Vagina (tissue), 2 donors: ENCODE data around the gene PAN2. TPM values are rescaled to one million over a fixed set of nuclear protein-coding genes. Genes with fewer than 3 reads are reported as not detected.
"Not testable (repeated sequence)": the region's sequence is repeated elsewhere in the genome, so short reads cannot be mapped to it uniquely, and the experiment has no call there.

Source experiments
- DNase-seq, 2 donors: peaks; one replicate each; pipeline ENCODE4 v3.0.0-alpha.2; 2017; ENCODE audit errors: extremely low spot score in 2 of 2
- H3K27ac ChIP-seq: fragments of 200-600 bp; sonication (generic); one replicate; pipeline ENCODE4 v1.5.1; 2019
- H3K27me3 ChIP-seq: fragments of 200-600 bp; sonication (generic); one replicate; pipeline ENCODE4 v1.5.1; 2019
- H3K36me3 ChIP-seq, 2 donors: fragments of 200-600 bp; sonication (generic); one replicate each; pipeline ENCODE4 v1.5.1; 2017 to 2019
- H3K4me1 ChIP-seq: fragments of 200-600 bp; sonication (generic); one replicate; pipeline ENCODE4 v1.5.1; 2019
- H3K4me3 ChIP-seq, 2 donors: fragments of 200-600 bp; sonication (generic); 1 replicate in 1 of 2; 2 replicates in 1 of 2; pipeline ENCODE4 v1.5.1; 2016 to 2019
- H3K9me3 ChIP-seq: fragments of 200-600 bp; sonication (generic); one replicate; pipeline ENCODE4 v1.5.1; 2019
- POLR2A ChIP-seq, 2 donors: fragments of 450-650 bp; IDR thresholded peaks; one replicate each; pipeline ENCODE4 v1.6.1; 2017; ENCODE audit warnings: antibody characterized with exemption in 2 of 2, mild to moderate bottlenecking in 2 of 2, moderate library complexity in 2 of 2
- POLR2AphosphoS5 ChIP-seq, 2 donors: sonication (generic); formaldehyde crosslinking; IDR thresholded peaks; one replicate each; pipeline ENCODE4 v1.9.0; 2017; ENCODE audit warnings: antibody characterized with exemption in 2 of 2, mild to moderate bottlenecking in 2 of 2, low read depth in 1 of 2; ENCODE audit not compliant: insufficient read depth in 1 of 2
- intact Hi-C: fragments of 100-400 bp; cut with DNase I; formaldehyde crosslinking; loops from one replicate; pipeline ENCODE4 v1.15.1; 2023
- total RNA-seq: library from RNA; depleted of rRNA; stranded (reverse); fragments of >200 nt; gene quantifications from one replicate; pipeline ENCODE4 v1.2.3, GENCODE V29; 2016
- TF ChIP-seq, protein P1 (sequence below), 3 experiments: fragments of 450-650 bp in 2 of 3; fragments of 200-600 bp in 1 of 3; sonication (generic) in 1 of 3; IDR thresholded peaks; one replicate each; pipeline ENCODE4 v1.5.1; 2017 to 2019; ENCODE audit warnings: antibody characterized with exemption in 3 of 3, mild to moderate bottlenecking in 2 of 3, moderate library complexity in 2 of 3

Gene PAN2
- total RNA-seq, 1 donor from 2014 or later: 37.6 TPM

DNA sequence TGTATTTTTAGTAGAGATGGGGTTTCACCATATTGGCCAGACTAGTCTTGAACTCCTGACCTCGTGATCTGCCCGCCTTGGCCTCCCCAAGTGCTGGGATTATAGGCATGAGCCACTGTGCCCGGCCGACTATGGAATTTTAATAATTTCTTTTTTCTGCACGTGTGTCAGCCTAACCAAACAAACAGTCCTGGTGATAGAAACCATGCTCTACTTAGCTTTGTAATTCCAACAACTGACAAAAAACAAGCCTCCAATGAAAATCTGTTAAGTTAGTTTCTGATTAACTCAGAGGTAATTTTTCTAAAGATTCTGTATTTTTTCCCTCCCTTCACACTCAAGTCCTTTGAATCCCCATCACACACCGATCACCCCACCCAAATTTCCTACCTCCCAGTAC lies 51.8 kb downstream of the PAN2 start:
- Histone ChIP-seq H3K9me3 (no peaks in the 10 kb centered on the region), H3K36me3 (peaks cover 0 to 76% of the 10 kb centered on the region in 2 donors), H3K4me1 (peaks cover 8% of the 10 kb centered on the region), H3K27ac (no peak overlapping the region), H3K27me3 (no peaks in the 10 kb centered on the region), H3K4me3 (no peak overlapping the region)
- no peak for DNase-seq
- intact Hi-C loops: no loop called here
- TF ChIP-seq, protein P1, sequence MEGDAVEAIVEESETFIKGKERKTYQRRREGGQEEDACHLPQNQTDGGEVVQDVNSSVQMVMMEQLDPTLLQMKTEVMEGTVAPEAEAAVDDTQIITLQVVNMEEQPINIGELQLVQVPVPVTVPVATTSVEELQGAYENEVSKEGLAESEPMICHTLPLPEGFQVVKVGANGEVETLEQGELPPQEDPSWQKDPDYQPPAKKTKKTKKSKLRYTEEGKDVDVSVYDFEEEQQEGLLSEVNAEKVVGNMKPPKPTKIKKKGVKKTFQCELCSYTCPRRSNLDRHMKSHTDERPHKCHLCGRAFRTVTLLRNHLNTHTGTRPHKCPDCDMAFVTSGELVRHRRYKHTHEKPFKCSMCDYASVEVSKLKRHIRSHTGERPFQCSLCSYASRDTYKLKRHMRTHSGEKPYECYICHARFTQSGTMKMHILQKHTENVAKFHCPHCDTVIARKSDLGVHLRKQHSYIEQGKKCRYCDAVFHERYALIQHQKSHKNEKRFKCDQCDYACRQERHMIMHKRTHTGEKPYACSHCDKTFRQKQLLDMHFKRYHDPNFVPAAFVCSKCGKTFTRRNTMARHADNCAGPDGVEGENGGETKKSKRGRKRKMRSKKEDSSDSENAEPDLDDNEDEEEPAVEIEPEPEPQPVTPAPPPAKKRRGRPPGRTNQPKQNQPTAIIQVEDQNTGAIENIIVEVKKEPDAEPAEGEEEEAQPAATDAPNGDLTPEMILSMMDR (IDR thresholded peaks at IDR 0.05): no peak
- TF ChIP-seq POLR2A (IDR thresholded peaks at IDR 0.05) (no peak), POLR2AphosphoS5 (IDR thresholded peaks at IDR 0.05; ENCODE audit: insufficient read depth in 1 of 2, low read depth in 1 of 2) (no peak)

DNA sequence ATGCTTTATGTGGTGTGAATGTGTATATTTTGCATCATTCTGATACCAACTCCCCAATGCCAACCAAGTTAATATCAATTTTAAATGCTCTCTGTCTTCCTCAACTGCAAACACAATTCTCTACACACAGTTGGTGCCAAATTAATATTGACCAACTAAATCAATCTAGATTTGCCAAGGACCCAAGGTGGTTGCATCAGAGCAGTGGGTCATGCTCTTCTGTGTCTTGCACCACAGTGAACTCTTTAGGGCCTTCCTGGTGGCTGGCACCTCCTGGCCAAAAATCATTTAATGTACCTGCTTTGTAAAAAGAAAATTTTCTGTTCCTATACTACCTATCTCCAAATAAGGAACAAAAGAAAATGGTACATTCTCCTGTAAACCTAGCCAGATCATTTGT lies 53.0 kb downstream of the PAN2 start:
- intact Hi-C loops: no loop called here
- H3K36me3 ChIP-seq: peaks cover 0 to 88% of the 10 kb centered on the region in 2 donors

DNA sequence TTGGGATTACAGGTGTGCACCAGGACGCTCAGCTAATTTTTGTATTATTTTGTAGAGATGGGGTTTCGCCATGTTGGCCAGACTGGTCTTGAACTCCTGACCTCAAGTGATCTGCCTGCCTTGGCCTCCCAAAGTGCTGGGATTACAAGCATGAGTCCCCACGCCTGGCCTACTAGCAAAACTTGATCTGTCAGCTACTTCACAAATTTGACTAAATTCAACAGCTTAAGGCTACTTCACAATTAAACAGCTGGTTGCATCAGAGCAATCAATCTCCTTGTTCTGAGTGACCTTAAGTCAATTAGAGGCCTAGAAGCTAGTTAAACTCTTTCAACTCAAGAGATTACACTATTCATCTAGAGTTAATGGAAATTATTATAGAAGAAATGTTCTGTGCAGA lies 54.9 kb downstream of the PAN2 start:
- Histone ChIP-seq H3K4me1 (no peaks in the 10 kb centered on the region), H3K27me3 (no peaks in the 10 kb centered on the region), H3K27ac (no peak overlapping the region), H3K36me3 (peaks cover 0 to 96% of the 10 kb centered on the region in 2 donors), H3K9me3 (no peaks in the 10 kb centered on the region), H3K4me3 (no peak overlapping the region)
- intact Hi-C loops: no loop called here
- no peak for DNase-seq
- TF ChIP-seq, protein P1 (IDR thresholded peaks at IDR 0.05): no peak
- no peak for TF ChIP-seq POLR2AphosphoS5 (IDR thresholded peaks at IDR 0.05; ENCODE audit: insufficient read depth in 1 of 2, low read depth in 1 of 2)
- TF ChIP-seq POLR2A (IDR thresholded peaks at IDR 0.05): no peak

More for the DNA sequence above, 53.0 kb downstream of the PAN2 start:
- Histone ChIP-seq H3K9me3 (no peaks in the 10 kb centered on the region), H3K27ac (no peak overlapping the region), H3K4me3 (no peak overlapping the region), H3K4me1 (no peaks in the 10 kb centered on the region), H3K27me3 (no peaks in the 10 kb centered on the region)
- no peak for TF ChIP-seq POLR2AphosphoS5 (IDR thresholded peaks at IDR 0.05; ENCODE audit: insufficient read depth in 1 of 2, low read depth in 1 of 2)
- TF ChIP-seq, protein P1 (IDR thresholded peaks at IDR 0.05): no peak
- no peak for TF ChIP-seq POLR2A (IDR thresholded peaks at IDR 0.05)
- DNase-seq: no peak

DNA sequence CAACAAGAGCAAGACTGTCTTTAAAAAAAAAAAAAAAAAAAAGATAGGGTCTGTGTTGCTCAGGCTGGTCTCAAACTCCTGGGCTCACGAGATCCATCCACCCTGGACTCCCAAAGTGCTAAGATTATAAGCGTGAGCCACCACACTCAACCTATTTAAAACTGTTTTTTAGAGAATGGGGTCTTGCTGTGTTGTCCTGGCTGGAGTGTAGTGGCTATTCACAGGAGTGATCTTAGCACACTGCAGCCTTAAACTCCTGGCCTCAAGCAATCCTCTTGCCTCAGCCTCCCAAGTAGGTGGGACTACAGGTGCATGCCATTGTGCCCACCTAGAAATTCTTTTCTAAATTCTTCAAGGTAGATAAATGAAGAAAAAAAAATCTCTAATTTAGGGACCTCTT lies 59.5 kb downstream of the PAN2 start:
- Histone ChIP-seq H3K27me3 (no peaks in the 10 kb centered on the region), H3K9me3 (no peaks in the 10 kb centered on the region), H3K36me3 (peaks cover 0 to 76% of the 10 kb centered on the region in 2 donors), H3K4me3 (no peak overlapping the region), H3K27ac (no peak overlapping the region), H3K4me1 (no peaks in the 10 kb centered on the region)
- TF ChIP-seq POLR2A (IDR thresholded peaks at IDR 0.05) (no peak), POLR2AphosphoS5 (IDR thresholded peaks at IDR 0.05; ENCODE audit: insufficient read depth in 1 of 2, low read depth in 1 of 2) (no peak)
- TF ChIP-seq, protein P1 (IDR thresholded peaks at IDR 0.05): no peak
- intact Hi-C loops: no loop called here
- no peak for DNase-seq

DNA sequence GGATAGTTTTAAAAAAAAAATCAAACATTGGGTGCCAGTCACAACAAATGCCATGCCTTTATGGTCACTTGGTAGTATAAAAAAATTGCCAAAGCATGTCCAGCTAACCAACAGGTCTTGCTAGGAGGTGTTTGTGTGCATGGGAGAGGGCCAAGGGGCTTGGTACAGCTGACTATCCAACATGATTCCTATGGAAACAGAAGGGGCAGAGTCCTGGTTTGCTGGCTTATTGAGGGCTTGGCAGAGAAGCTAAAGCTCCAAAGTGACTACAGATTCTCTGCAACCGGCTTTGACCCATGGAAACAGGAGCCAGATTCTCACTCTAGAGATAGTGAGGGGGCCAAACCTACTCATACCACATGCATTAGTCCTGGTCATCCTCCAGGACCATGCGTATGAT lies 61.3 kb downstream of the PAN2 start:
- intact Hi-C loops, H3K9me3 ChIP-seq, DNase-seq, H3K4me3 ChIP-seq, H3K4me1 ChIP-seq, H3K27ac ChIP-seq, H3K27me3 ChIP-seq: not testable (repeated sequence)
- peaks cover 0 to 58% of the 10 kb centered on the region in 2 donors for H3K36me3 ChIP-seq

DNA sequence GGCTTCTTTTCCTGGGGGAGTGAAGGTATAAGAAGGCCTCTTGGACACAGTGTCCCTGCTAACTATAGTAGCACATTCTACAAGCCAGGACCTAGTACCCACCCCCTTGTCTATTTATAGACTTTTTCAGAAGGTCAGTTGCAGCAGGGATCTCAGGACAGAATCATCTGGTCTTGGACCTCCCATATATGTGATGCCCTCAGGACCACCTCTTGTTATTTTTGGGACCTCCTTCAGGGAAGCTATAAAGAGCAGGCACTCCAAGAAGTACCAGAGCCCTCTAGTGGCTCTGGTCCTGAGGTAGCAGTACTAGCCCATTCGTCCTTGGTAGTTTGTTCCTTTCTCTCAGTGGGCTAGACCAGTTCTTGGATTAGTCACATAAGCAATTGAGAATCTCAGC lies 62.8 kb downstream of the PAN2 start:
- no peak for DNase-seq
- Histone ChIP-seq H3K4me3 (no peak overlapping the region), H3K4me1 (peaks cover 17% of the 10 kb centered on the region), H3K27ac (no peak overlapping the region), H3K27me3 (no peaks in the 10 kb centered on the region), H3K9me3 (no peaks in the 10 kb centered on the region), H3K36me3 (peaks cover 0 to 48% of the 10 kb centered on the region in 2 donors)
- TF ChIP-seq POLR2A (IDR thresholded peaks at IDR 0.05): no peak
- intact Hi-C loops: no loop called here
